Brain pericyte (primary cell): ENCODE measurements around the gene COL5A1.
"Not testable (repeated sequence)": the region's sequence is repeated elsewhere in the genome, so short reads cannot be mapped to it uniquely, and the experiment has no call there.

Experiments
- DNase-seq: peaks from one replicate; pipeline ENCODE4 v3.0.0-alpha.2; 2012; ENCODE audit warnings: low read depth, low spot score

COL5A1 gene

GRCh38 chr9:134707731-134708671 lies 66.4 kb downstream of the COL5A1 start:
- DNase-seq = no peak

- DNase-seq = no peak
Observed at GRCh38 chr9:134708672-134709038, 67.1 kb downstream of the COL5A1 start.

DNA sequence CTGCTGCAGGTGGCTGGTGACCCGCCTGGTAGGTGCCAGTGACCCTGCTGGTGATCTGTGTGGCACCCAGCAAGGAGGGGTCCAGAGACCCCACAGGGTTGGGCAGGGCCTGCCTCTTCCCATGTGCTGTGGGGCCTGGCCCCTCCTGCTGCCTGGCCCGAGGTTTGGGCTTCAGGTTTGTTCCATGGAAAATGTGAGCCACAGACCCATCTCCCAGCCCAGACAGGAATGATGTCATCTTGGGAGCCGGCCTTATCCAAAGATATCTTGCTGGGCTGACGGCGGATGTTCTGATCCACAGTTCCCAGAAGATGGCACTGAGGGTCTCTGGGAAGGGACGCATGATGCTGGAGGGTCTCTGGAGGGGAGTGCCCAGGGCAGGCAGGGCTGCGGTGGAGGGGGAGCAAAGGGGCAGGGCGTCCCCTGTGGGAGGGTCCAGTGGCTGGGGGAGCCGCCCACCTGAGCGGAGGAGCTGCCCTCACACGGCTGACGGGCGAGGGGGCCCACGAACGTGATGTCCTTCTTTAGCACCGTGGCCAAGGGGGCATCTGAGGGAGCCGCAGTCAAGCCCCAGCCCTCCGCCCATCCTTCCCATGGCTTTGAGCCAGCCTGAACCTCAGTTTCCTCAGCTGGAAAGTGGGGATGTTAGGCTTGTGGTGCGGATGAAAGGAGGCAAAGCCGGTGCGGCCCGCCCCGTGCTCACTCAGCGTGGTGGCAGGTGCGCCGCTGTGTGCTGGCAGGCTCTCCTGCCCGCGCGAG lies 68.1 kb downstream of the COL5A1 start:
- DNase-seq = no peak

DNA sequence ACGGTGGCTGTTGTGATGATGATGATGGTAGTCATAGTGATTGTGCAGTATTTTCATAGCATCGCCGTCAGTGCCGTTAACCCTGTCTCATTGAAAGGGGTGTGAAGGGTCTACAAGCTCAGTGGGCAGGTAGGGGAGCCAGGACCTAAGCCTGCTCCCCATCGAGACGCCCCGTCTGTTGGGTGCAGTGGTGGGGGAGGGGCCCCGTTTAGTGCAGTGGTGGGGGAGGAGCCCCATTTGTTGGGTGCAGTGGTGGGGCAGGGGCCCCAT lies 68.6 kb downstream of the COL5A1 start:
- no peak for DNase-seq

DNA sequence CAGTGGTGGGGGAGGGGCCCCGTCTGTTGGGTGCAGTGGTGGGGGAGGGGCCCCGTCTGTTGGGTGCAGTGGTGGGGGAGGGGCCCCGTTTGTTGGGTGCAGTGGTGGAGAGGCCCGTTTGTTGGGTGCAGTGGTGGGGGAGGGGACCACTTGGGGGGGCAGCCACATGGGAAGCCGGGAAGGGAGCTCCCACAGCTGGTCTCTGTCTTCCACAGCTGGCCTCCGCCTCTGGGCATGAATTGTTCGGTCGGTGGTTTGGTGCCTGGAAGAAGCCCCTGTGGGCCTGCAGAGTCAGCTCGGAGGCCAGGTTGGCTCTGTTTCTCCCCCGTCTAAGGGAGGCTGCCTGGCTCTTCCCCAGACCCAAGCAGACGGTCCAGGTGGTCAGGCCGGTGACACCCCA lies 69.3 kb downstream of the COL5A1 start:
- no peak for DNase-seq

- no peak for DNase-seq
Observed at GRCh38 chr9:134712243-134712642, 70.6 kb downstream of the COL5A1 start.

GRCh38 chr9:134712926-134713325 lies 71.3 kb downstream of the COL5A1 start:
- no peak for DNase-seq

DNA sequence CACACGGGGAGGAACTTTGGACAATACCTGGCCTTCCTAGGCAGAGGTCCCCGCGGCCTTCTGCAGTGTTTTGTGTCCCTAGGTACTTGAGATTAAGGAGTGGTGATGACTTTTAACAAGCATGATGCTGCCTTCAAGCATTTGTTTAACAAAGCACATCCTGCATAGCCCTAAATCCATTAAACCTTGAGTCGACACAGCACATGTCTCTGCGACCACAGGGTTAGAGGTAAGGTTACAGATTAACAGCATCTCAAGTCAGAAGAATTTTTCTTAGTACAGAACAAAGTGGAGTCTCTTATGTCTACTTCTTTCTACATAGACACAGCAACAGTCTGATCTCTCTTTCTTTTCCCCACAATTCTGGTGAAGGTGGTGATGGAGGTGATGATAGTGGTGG lies 73.9 kb downstream of the COL5A1 start:
- DNase-seq = not testable (repeated sequence)

DNA sequence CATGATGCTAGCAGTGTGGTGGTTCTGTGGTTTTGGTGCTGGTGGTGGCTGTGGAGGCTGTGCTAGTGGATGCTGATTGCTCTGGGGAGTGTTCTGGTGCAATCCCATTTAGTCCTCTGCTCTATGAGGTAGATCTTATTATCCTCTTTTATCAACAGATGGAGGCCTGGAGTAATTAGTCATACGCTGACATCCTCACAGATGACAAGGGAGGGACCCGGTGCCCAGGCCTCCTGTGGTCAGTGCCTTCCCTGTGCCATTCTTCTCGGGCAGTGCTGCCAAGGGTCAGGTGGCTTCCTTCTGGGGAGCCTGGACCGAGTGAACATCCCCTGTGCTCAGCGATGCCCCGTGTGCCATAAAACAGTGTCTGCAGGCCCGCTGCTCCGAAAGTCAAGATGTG lies 74.5 kb downstream of the COL5A1 start:
- DNase-seq = no peak

DNA sequence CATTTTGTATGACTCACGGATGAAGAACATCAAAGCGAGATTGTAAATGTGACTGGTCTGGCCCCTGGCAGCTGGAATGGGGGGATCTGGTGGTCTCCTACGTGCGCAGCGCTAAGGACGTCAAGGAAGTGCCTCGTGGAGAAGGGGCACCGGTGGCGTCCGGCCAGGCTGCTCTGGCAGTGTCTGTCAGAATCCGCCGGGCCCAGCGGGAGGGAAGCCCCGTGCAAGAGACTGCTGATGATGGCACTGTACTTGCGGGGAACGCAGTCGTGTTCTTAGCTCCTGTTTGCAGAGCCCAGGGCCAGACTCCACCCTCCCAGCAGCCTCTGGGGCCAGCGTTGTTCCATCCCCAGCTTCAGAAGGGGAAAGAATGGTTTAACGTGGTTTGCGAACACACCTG lies 75.5 kb downstream of the COL5A1 start:
- no peak for DNase-seq

DNA sequence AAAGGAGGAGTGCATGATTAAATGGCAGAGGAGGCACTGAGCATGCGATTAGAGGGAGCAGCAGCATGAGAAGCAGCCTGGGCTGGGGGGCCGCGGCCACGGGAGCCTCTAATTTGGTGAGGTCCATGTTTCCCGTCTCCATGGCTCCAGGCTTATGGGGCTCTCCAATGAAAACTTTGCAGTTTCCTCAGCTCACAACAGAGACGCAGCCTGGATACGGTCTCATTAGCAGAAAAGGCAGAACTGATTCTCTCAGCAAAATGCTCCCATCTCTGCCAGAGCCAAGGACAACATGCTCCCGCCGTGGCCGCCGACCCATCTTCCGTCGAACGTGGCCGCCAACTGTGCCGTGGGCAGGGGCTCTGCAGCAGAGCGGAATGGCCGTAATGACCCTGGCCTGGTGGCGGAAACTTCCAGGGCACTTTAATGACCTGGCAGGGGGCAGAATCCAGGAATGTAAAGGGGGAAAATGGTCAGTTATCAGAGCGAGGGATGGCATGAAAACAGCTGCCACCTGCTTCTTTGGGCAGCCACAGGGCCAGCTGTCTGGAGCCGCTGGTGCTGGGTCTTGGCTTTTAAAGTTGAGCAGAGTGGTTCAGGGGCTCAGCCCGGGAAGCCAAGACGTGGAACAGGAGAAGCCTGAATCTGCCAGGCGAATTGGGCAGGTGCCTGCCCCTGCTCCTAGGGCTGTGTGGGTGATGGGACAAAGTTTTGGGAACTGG lies 76.5 kb downstream of the COL5A1 start:
- no peak for DNase-seq

DNA sequence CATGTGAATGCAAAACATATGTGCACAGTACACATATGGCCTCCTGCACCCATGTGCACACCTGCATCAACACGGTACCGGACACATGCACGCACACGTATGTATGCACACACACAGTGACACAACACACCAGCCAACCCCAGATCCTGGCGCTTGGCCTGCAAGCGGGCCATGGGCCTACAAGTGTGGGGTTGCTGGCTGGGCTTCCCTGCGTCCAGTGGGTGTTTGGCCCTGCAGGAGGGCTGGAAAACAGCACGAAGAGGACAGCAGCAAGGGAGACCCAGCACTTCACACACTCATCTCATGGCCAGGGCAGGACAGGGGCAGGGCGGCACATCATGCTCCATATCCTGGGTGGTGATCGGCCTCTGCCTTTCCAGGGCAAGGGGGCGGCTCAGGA lies 77.7 kb downstream of the COL5A1 start:
- no peak for DNase-seq

DNA sequence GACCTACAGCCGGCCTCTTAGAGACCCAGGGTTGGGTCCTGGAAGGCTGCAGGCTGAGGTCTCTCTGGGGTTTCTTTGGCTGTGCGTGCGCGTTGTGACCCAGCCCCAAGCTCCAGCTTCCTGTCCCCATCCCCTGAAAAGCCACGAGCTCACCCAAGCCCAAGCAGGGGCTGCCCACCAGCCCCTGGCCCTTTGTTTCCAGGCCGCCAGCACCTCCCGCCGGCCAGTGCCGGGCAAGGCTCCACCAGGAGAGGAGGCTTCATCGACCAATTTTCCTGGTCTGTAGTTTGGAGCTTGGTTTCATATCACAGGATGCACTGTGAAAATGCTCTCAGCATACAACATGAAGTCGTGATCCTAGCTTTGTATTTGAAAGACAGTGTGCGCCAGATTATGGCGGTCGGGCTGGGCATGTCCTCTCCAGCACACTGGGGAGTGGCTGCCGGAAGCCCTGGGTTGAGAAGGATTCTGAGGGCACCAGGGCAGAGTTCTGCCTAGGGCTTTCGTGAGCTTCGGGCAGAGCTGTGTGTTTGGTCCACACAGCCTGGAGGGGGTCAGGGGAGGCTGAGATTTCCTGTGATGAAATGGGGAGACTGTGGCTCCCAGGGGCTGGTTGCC lies 78.6 kb downstream of the COL5A1 start:
- DNase-seq = no peak

DNA sequence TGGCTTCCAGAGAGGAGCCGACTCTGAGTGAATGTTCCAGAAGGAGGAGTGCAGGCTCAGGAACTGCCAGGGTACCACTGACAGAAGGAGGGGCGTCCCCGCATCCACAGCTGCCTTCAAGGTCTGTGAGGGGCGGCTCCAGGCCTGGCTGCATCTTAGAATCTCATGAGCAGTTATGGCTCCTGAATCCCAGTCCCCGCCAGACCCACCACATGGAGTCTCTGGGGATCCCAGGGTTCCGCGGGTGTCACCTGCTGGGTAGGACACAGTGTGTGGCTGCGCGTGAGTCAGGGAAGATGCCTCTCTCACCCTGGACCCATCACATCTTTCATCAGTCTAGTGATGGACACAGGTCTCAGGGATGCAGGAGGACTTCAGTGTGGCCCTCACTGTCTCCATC lies 79.2 kb downstream of the COL5A1 start:
- DNase-seq = no peak

DNA sequence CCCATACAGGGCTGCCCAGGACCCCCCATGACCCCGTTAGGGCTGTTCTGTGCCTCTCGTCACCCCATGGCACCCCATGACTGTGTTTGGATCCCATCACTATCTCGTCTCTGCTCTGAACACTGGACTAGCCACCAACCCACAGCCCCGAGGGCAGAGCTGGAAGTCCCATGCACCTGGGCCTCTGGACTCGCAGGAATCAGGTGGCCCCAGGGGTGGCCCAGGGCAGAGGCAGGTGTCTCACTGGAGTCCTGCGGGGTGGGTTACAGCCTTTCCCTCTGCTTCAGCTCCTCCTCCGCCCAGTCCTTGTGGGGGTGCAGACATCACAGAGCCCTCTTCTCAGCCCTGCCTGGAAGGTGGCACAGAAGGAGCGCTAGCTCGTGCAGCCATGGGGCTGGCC lies 79.7 kb downstream of the COL5A1 start:
- DNase-seq = no peak

- no peak for DNase-seq
Observed at GRCh38 chr9:134722120-134722701, 80.6 kb downstream of the COL5A1 start.

- DNase-seq = no peak
Observed at GRCh38 chr9:134723037-134723436, 81.4 kb downstream of the COL5A1 start.

DNA sequence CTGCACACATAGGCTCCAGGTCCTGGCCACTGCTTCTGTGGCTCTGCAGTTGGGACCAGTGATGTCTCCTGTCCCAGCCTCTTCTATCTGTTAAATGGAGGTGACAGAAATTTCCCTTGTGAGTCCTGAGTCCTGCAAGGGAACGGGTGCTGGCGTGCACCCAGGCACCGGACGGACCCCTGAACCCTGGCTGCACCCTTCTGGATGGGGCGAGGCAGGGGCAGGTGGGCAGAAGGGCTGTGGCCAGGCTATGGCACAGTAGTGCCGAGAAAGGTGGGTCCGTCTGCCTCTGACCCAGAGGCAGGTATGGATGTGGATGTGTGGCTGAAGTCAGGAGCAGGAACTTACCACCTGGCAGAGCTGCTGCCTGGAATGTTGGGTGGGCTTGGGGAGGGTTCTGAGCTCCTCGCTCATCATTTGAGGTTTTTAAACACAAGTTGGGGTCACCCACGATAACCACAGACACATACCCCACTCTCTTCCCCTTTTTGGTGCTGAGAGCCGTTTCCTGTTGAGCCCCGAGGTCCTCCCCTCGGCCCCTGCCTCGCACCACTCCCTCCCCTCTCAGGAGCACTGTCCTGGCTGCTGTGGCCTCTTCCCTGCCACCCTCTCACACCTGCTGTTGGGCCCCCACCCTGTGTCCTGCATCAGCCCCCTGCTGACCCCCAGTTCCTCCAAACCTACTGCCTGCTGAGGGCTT lies 82.0 kb downstream of the COL5A1 start:
- DNase-seq = no peak

DNA sequence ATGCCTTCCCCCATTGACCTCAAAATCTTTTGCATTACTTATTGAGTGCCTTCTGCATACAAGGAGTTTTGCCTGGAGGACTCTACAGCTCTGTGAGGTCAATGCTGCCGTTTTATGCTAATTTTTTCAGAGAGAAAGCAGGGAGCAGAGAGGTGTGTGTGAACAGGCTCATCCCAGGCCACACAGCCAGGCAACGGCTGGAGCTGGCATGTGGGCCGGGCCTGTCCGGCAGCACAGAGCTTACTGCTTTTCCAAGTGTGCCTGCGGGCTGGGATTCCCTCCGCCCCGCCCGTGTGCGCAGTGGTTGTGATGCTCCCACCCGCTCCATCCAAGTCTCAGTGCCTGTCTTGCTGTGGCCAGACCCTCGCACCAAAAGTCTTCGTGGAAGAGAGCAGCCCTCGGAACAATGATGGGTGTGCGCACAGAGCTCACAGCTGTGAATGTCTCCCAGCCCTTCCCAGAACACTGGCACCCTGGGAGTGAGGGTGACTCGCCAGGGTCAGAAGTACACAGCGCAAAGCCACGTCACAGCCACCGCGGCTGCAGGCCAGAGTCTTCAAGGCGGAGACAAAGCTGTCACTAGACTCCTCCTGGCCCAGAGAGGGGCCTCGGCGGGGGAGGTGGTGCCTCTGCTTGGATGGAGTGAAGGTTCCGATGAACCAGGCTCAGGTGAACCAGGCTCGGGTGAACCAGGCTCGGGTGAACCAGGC lies 82.8 kb downstream of the COL5A1 start:
- DNase-seq = no peak

GRCh38 chr9:134724912-134725604 lies 83.5 kb downstream of the COL5A1 start:
- DNase-seq = no peak
